NB4 (cell line): ENCODE data around the gene FAM25C.
"Not testable (repeated sequence)": the region's sequence is repeated elsewhere in the genome, so short reads cannot be mapped to it uniquely, and the experiment has no call there.

Experiments used
- CTCF ChIP-seq: IDR thresholded peaks from one replicate; pipeline ENCODE4 v1.5.1; 2012; ENCODE audit warnings: low read depth, low read length
- POLR2A ChIP-seq: IDR thresholded peaks from 2 replicates; pipeline ENCODE4 v1.6.1; 2011; ENCODE audit warnings: mild to moderate bottlenecking; ENCODE audit not compliant: insufficient read length; ENCODE audit errors: extremely low read depth
- TF ChIP-seq, protein P1 (sequence below): IDR thresholded peaks from 2 replicates; pipeline ENCODE4 v1.6.1; 2011; ENCODE audit warnings: low read depth, low read length

DNA sequence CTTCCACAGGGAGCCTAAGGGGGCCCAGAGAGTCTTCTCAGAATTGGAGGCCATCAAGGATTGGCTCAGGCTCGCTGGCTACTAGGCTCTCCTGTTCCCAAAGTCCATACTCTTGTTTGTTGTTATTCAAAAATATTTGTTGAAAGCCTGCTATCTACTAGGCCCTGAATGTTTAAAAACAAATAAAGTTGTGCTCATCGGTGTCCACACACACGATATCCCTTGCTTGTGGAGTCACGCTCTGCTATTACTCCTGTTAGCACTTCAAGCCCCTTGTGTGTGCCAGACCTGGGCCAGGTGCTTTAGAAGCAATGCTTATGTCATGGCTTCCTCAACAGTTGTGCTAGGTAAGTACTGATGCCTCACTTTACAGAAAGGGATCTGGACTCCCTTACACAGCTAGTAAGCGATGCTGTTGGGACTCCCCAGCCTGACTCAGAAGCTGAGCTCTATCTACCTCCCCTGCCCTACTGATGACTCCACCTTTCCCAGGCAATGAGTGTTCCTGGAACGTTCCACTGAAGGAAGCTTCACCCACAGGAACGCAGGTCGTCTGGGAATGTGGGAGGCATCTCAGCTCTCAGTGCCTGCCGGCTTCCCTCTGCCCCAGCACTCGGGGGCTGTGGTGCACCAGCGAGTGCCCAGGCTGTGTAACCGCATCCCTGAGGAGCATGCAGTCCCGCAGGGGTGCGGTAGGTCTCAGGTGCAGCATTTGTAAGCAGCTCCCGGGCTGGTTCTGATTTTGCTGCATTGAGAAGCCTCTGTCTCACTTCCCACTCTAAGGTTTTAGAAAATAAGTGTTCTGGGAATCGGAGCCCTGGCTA, 10.7 kb downstream of the FAM25C start:
- TF ChIP-seq POLR2A, CTCF: not testable (repeated sequence)
- TF ChIP-seq, protein P1, sequence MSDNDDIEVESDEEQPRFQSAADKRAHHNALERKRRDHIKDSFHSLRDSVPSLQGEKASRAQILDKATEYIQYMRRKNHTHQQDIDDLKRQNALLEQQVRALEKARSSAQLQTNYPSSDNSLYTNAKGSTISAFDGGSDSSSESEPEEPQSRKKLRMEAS = not testable (repeated sequence)
